WTC11 (cell line): ENCODE measurements around the gene NUDT6. TPM values are rescaled to one million over a fixed set of nuclear protein-coding genes. Genes with fewer than 3 reads are reported as not detected.
"Not testable (repeated sequence)": the region's sequence is repeated elsewhere in the genome, so short reads cannot be mapped to it uniquely, and the experiment has no call there.

Experiments
- ATAC-seq: fragments of 200-7000 bp; cut with Tn5 transposase; 2 replicates; pipeline ENCODE4 v1.10.0; 2021; ENCODE audit warnings: mild to moderate bottlenecking, moderate library complexity
- CTCF ChIA-PET: fragments of 300-600 bp; sonication (Branson Sonifier 250); formaldehyde crosslinking; loops from one replicate; lab custom pipeline; 2021; ENCODE audit warnings: antibody characterized with exemption; lab: Charles Lee
- POLR2A ChIA-PET: fragments of 350-600 bp; sonication (Branson Sonifier 250); formaldehyde crosslinking; loops from one replicate; lab custom pipeline; 2021; ENCODE audit warnings: antibody characterized with exemption; lab: Charles Lee
- DNase-seq: peaks from one replicate; pipeline ENCODE4 v3.0.0; 2021; ENCODE audit warnings: low spot score
- H3K27ac Mint-ChIP-seq: 2 replicates; pipeline ENCODE4 v1.8.0; 2021; ENCODE audit warnings: mixed read lengths
- H3K27me3 Mint-ChIP-seq: 2 replicates; pipeline ENCODE4 v1.8.0; 2021; ENCODE audit warnings: low read depth, mild to moderate bottlenecking, moderate library complexity, mixed read lengths
- H3K36me3 Mint-ChIP-seq: 2 replicates; pipeline ENCODE4 v1.8.0; 2021; ENCODE audit warnings: mixed read lengths
- H3K4me1 Mint-ChIP-seq: 2 replicates; pipeline ENCODE4 v1.8.0; 2022; ENCODE audit warnings: mixed read lengths
- H3K4me3 Mint-ChIP-seq: 2 replicates; pipeline ENCODE4 v1.8.0; 2021; ENCODE audit warnings: mild to moderate bottlenecking, moderate library complexity, mixed read lengths
- H3K9me3 Mint-ChIP-seq: 2 replicates; pipeline ENCODE4 v1.8.0; 2021; ENCODE audit warnings: mixed read lengths
- E2F4 ChIP-seq: sonication (generic); formaldehyde crosslinking; IDR thresholded peaks from 2 replicates; pipeline ENCODE4 v1.8.1; 2022; ENCODE audit warnings: low read depth, mild to moderate bottlenecking, moderate library complexity, missing genetic modification reagents, borderline replicate concordance
- ELF4 ChIP-seq: sonication (generic); formaldehyde crosslinking; IDR thresholded peaks from 2 replicates; pipeline ENCODE4 v1.8.1; 2022; ENCODE audit warnings: low read depth, mild to moderate bottlenecking, moderate library complexity, missing genetic modification reagents
- EMX1 ChIP-seq: fragments of 250-450 bp; sonication (Bioruptor Pico); IDR thresholded peaks from 2 replicates; pipeline ENCODE4 v1.8.0; 2021; ENCODE audit warnings: mild to moderate bottlenecking
- GABPB1 ChIP-seq: sonication (generic); formaldehyde crosslinking; IDR thresholded peaks from 2 replicates; pipeline ENCODE4 v1.8.1; 2023; ENCODE audit warnings: mild to moderate bottlenecking, missing genetic modification reagents
- IRF2 ChIP-seq: sonication (generic); formaldehyde crosslinking; IDR thresholded peaks from 2 replicates; pipeline ENCODE4 v1.8.0; 2022; ENCODE audit warnings: low read depth, missing genetic modification reagents, borderline replicate concordance
- MXD4 ChIP-seq: fragments of 250-450 bp; sonication (Bioruptor Pico); IDR thresholded peaks from 2 replicates; pipeline ENCODE4 v1.8.0; 2021; ENCODE audit warnings: mild to moderate bottlenecking, moderate library complexity, borderline replicate concordance
- SMAD3 ChIP-seq: sonication (generic); formaldehyde crosslinking; IDR thresholded peaks from 2 replicates; pipeline ENCODE4 v1.8.0; 2022; ENCODE audit warnings: missing genetic modification reagents, mild to moderate bottlenecking, borderline replicate concordance
- USF1 ChIP-seq: sonication (generic); formaldehyde crosslinking; IDR thresholded peaks from 2 replicates; pipeline ENCODE4 v1.8.0; 2022; ENCODE audit warnings: mild to moderate bottlenecking, missing genetic modification reagents
- total RNA-seq: library from RNA; stranded (reverse); gene quantifications from 3 replicates; pipeline ENCODE4 v1.2.3, GENCODE V29; 2021
- TF ChIP-seq, protein P1 (sequence below): fragments of 250-450 bp; sonication (Bioruptor Pico); IDR thresholded peaks from 2 replicates; pipeline ENCODE4 v1.9.0; 2021; ENCODE audit warnings: moderate library complexity, mild to moderate bottlenecking, inconsistent platforms, borderline replicate concordance
- TF ChIP-seq, protein P2 (sequence below): sonication (generic); formaldehyde crosslinking; IDR thresholded peaks from 2 replicates; pipeline ENCODE4 v1.8.1; 2023; ENCODE audit warnings: mild to moderate bottlenecking, missing genetic modification reagents, moderate library complexity
- TF ChIP-seq, protein P3 (sequence below): fragments of 250-450 bp; sonication (Bioruptor Pico); IDR thresholded peaks from 2 replicates; pipeline ENCODE4 v1.8.0; 2021; ENCODE audit warnings: mild to moderate bottlenecking

Gene NUDT6
- total RNA-seq, 1 experiment from 2014 or later: 8.4 TPM

- TF ChIP-seq E2F4 (CRISPR knock-in tag) (no peak), MXD4 (no peak), GABPB1 (CRISPR knock-in tag) (no peak), USF1 (no peak), EMX1 (CRISPR knock-in tag) (no peak)
- TF ChIP-seq, all 79 proteins: peak for 0
Measured at GRCh38 chr4:122845066-122845465, 77.3 kb downstream of the NUDT6 start (continued).

DNA sequence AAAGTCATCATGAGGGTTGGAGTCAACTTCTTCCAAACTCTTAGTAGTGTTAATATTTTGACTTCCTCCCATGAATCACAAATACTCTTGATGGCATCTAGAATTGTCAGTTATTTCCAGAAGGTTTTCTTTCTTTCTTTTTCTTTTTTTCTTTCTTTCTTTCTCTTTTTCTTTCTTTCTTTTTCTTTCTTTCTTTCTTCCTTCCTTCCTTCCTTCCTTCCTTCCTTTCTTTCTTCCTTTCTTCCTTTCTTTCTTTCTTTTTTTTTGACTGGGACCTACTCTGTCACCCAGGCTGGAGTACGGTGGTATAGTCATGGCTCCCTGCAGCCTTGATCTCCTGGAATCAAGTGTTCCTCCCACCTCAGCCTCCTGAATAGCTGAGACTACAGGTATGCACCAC, 78.0 kb downstream of the NUDT6 start:
- H3K27me3 Mint-ChIP-seq, H3K4me3 Mint-ChIP-seq, DNase-seq, ATAC-seq: not testable (repeated sequence)
- ChIA-PET CTCF (interaction anchor here (0.9 to 2.1 kb wide), 2 partner anchors 11 to 113 kb away, joined by 4 to 5 read pairs; no protein-coding TSS in a partner anchor), POLR2A (interaction anchor here (1.2 kb wide), 1 partner anchor 11 kb away, joined by 4 read pairs; no protein-coding TSS in a partner anchor)
- H3K9me3 Mint-ChIP-seq: peaks cover 22% of the 10 kb centered on the region
- peaks cover 87% of the 10 kb centered on the region for H3K4me1 Mint-ChIP-seq
- peaks cover 58% of the 10 kb centered on the region for H3K36me3 Mint-ChIP-seq
- peak overlapping the region; percentile 64; the same call in 1 of the 2 replicates for H3K27ac Mint-ChIP-seq

DNA sequence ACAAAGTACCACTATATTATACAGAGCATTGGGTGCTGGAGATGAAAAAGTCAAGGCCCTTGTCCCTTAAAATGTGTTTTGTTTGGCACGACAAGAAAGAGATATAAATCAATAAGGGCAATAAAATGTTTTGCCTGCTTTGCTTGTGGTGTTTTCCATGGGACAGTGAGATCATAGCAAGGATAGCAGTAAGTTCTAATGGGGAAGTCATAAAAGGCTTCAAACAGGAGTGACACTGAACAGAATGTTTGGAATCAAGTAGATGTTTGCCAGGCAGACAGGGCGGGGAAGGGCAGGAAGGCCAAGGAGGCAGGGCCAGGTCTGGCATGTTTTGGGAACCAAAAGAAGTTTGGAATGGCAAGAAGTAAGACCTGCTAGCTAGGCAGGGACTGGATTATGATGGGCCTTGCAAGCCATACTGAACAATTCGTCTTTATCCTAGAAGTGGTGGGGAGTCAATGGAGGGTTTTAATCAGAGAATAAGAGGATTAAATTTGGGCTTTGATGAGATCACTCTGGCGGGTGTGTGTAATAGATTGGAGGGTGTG, 79.3 kb downstream of the NUDT6 start:
- H3K4me3 Mint-ChIP-seq: no peak overlapping the region
- H3K36me3 Mint-ChIP-seq: peaks cover 57% of the 10 kb centered on the region
- peak overlapping the region; percentile 64 for H3K27ac Mint-ChIP-seq
- DNase-seq: no peak
- H3K27me3 Mint-ChIP-seq: no peaks in the 10 kb centered on the region
- ChIA-PET CTCF (no interaction called here), POLR2A (no interaction called here)
- no peak for ATAC-seq
- peaks cover 79% of the 10 kb centered on the region for H3K4me1 Mint-ChIP-seq
- H3K9me3 Mint-ChIP-seq: peaks cover 15% of the 10 kb centered on the region
- TF ChIP-seq ELF4 (CRISPR knock-in tag): no peak
- TF ChIP-seq IRF2 (CRISPR knock-in tag): no peak
- TF ChIP-seq SMAD3 (CRISPR knock-in tag): no peak
- TF ChIP-seq, protein P1, sequence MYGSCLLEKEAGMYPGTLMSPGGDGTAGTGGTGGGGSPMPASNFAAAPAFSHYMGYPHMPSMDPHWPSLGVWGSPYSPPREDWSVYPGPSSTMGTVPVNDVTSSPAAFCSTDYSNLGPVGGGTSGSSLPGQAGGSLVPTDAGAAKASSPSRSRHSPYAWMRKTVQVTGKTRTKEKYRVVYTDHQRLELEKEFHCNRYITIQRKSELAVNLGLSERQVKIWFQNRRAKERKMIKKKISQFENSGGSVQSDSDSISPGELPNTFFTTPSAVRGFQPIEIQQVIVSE (CRISPR knock-in tag): no peak
- TF ChIP-seq, protein P2, sequence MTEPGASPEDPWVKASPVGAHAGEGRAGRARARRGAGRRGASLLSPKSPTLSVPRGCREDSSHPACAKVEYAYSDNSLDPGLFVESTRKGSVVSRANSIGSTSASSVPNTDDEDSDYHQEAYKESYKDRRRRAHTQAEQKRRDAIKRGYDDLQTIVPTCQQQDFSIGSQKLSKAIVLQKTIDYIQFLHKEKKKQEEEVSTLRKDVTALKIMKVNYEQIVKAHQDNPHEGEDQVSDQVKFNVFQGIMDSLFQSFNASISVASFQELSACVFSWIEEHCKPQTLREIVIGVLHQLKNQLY (CRISPR knock-in tag): no peak
- TF ChIP-seq, protein P3, sequence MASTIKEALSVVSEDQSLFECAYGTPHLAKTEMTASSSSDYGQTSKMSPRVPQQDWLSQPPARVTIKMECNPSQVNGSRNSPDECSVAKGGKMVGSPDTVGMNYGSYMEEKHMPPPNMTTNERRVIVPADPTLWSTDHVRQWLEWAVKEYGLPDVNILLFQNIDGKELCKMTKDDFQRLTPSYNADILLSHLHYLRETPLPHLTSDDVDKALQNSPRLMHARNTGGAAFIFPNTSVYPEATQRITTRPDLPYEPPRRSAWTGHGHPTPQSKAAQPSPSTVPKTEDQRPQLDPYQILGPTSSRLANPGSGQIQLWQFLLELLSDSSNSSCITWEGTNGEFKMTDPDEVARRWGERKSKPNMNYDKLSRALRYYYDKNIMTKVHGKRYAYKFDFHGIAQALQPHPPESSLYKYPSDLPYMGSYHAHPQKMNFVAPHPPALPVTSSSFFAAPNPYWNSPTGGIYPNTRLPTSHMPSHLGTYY (CRISPR knock-in tag): 0 out of 2 replicates have a peak, but pooled peaks have one; percentile 32

Other genes starting within 250 kb of the NUDT6 start
- 2.1 to 2.7 TPM (median 2.3 TPM) in 3 replicates for gene BBS12, start 189.9 kb downstream of the NUDT6 start, total RNA-seq
- gene FGF2, start 95.8 kb downstream of the NUDT6 start, total RNA-seq: 115 to 134 TPM (median 127 TPM) in 3 replicates